Neuronal stem cell (in vitro differentiated cells): Measurements from ENCODE around the gene GORAB.

Source experiments
- DNase-seq: peaks from one replicate; pipeline ENCODE4 v3.0.0-alpha.2; 2013; ENCODE audit warnings: low spot score
- H2AFZ ChIP-seq: one replicate; pipeline ENCODE4 v1.6.1; 2013; ENCODE audit warnings: mild to moderate bottlenecking, low read length, inconsistent platforms
- H2AK5ac ChIP-seq: 2 replicates; pipeline ENCODE4 v1.6.1; 2013; ENCODE audit warnings: low read depth, mild to moderate bottlenecking, inconsistent platforms, low read length, moderate library complexity, mixed read lengths
- H2BK120ac ChIP-seq: 2 replicates; pipeline ENCODE4 v1.6.1; 2013; ENCODE audit warnings: low read depth, mild to moderate bottlenecking, inconsistent platforms, low read length, moderate library complexity, mixed read lengths
- H2BK12ac ChIP-seq: one replicate; pipeline ENCODE4 v1.6.1; 2013; ENCODE audit warnings: low read length, inconsistent platforms
- H2BK15ac ChIP-seq: 2 replicates; pipeline ENCODE4 v1.6.1; 2013; ENCODE audit warnings: mild to moderate bottlenecking, low read length, inconsistent platforms, mixed read lengths
- H2BK5ac ChIP-seq: one replicate; pipeline ENCODE4 v1.6.1; 2013; ENCODE audit warnings: inconsistent platforms, mild to moderate bottlenecking, low read length, moderate library complexity
- H3K14ac ChIP-seq: one replicate; pipeline ENCODE4 v1.6.1; 2013; ENCODE audit warnings: low read length, inconsistent platforms
- H3K18ac ChIP-seq: 2 replicates; pipeline ENCODE4 v1.6.1; 2013; ENCODE audit warnings: low read length, inconsistent platforms
- H3K23ac ChIP-seq: 2 replicates; pipeline ENCODE4 v1.6.1; 2013; ENCODE audit warnings: low read depth, mild to moderate bottlenecking, mixed read lengths, low read length, inconsistent platforms; ENCODE audit not compliant: poor library complexity
- H3K27ac ChIP-seq: replicated peaks from 3 replicates; pipeline ENCODE4 v1.5.1; 2013; ENCODE audit warnings: low read length, inconsistent platforms
- H3K27me3 ChIP-seq, 3 experiments: 2 replicates each; pipeline ENCODE4 v1.6.1; 2013; ENCODE audit warnings: low read length in 3 of 3, mild to moderate bottlenecking in 2 of 3, inconsistent platforms in 1 of 3, low read depth in 1 of 3, mixed read lengths in 1 of 3, moderate library complexity in 1 of 3; ENCODE audit not compliant: control insufficient read depth in 3 of 3, insufficient read depth in 3 of 3
- H3K36me3 ChIP-seq, 2 donors: replicated peaks in 1 of 2; 2 replicates each; pipeline ENCODE4 v1.6.1; 2013; ENCODE audit warnings: low read length in 2 of 2; ENCODE audit not compliant: control insufficient read depth in 2 of 2, insufficient read depth in 2 of 2
- H3K4ac ChIP-seq: 2 replicates; pipeline ENCODE4 v1.6.1; 2013; ENCODE audit warnings: inconsistent platforms, mild to moderate bottlenecking, low read length, moderate library complexity
- H3K4me1 ChIP-seq, 2 donors: 1 replicate in 1 of 2; 2 replicates in 1 of 2; pipeline ENCODE4 v1.6.1; 2013; ENCODE audit warnings: low read length in 2 of 2, low read depth in 1 of 2; ENCODE audit not compliant: control insufficient read depth in 2 of 2, insufficient read depth in 1 of 2
- H3K4me2 ChIP-seq: one replicate; pipeline ENCODE4 v1.6.1; 2013; ENCODE audit warnings: mild to moderate bottlenecking, low read length, inconsistent platforms; ENCODE audit not compliant: insufficient read depth, poor library complexity, severe bottlenecking
- H3K4me3 ChIP-seq, 2 donors: 2 replicates each; pipeline ENCODE4 v1.5.1; 2013; ENCODE audit warnings: low read length in 2 of 2, mild to moderate bottlenecking in 2 of 2, inconsistent platforms in 1 of 2, moderate library complexity in 1 of 2
- H3K79me1 ChIP-seq: one replicate; pipeline ENCODE4 v1.6.1; 2013; ENCODE audit warnings: low read depth, mild to moderate bottlenecking, inconsistent platforms, low read length, moderate library complexity
- H3K9ac ChIP-seq: one replicate; pipeline ENCODE4 v1.6.1; 2013; ENCODE audit warnings: mild to moderate bottlenecking, low read depth, low read length, inconsistent platforms; ENCODE audit not compliant: poor library complexity
- H3K9me3 ChIP-seq, 2 donors: replicated peaks in 1 of 2; 2 replicates each; pipeline versions ENCODE3 to v1.6.1; 2013; ENCODE audit warnings: low read length in 2 of 2, mild to moderate bottlenecking in 2 of 2, inconsistent platforms in 1 of 2, low read depth in 1 of 2, mixed read lengths in 1 of 2, moderate library complexity in 1 of 2; ENCODE audit not compliant: control insufficient read depth in 2 of 2, insufficient read depth in 1 of 2
- H4K8ac ChIP-seq: one replicate; pipeline ENCODE4 v1.6.1; 2013; ENCODE audit warnings: low read depth, mild to moderate bottlenecking, inconsistent platforms, low read length, moderate library complexity
- H4K91ac ChIP-seq: one replicate; pipeline ENCODE4 v1.6.1; 2013; ENCODE audit warnings: low read length, low read depth, mild to moderate bottlenecking, inconsistent platforms; ENCODE audit not compliant: poor library complexity
- WGBS, 2 donors: extraction: QIAGEN DNeasy Blood & Tissue Kit; methylation state at CpG; one replicate each; pipeline ENCODE4 v1.1.7; 2013; ENCODE audit warnings: missing lambda C conversion rate in 2 of 2, mixed read lengths in 1 of 2; ENCODE audit not compliant: insufficient read length in 2 of 2, insufficient replicate concordance in 1 of 2; ENCODE audit errors: extremely low coverage in 2 of 2; 5-methylcytosine and 5-hydroxymethylcytosine counted together

The GORAB gene

DNA sequence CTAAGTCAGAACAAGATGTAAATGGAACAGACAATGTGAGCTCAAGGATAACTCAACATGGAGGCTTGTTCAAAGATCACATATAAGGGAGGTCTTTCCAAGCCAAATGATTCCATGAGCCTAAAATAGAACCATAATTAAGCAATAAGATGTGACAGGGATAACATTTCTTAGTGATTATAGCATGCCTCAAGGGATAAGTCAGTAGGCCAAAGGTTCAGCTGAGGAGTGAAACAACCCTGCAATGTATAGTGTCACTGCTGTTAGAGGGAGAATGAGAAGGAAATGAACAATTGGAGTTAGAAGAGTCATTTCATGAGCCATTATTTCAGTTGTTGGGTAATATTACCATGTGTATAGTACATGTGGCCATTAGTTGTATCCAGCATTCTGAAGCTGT lies 25.0 kb downstream of the GORAB start:
- Histone ChIP-seq H3K4ac (no peak overlapping the region), H3K4me3 (no peak overlapping the region), H3K23ac (no peak overlapping the region), H2BK12ac (no peak overlapping the region), H2BK15ac (no peak overlapping the region), H3K36me3 (peaks cover 4 to 24% of the 10 kb centered on the region in 2 donors), H3K9ac (no peak overlapping the region), H2AK5ac (no peak overlapping the region), H3K18ac (no peak overlapping the region), H3K14ac (no peak overlapping the region), H3K4me1 (no peaks in the 10 kb centered on the region), H3K27ac (no peak overlapping the region), H4K8ac (no peak overlapping the region), H3K9me3 (peaks cover 2 to 17% of the 10 kb centered on the region in 2 donors), H3K79me1 (no peaks in the 10 kb centered on the region), H2BK5ac (no peak overlapping the region), H3K27me3 (no peaks in the 10 kb centered on the region), H3K4me2 (no peak overlapping the region), H4K91ac (no peak overlapping the region), H2BK120ac (no peak overlapping the region), H2AFZ (no peak overlapping the region)
- DNase-seq, result no peak

DNA sequence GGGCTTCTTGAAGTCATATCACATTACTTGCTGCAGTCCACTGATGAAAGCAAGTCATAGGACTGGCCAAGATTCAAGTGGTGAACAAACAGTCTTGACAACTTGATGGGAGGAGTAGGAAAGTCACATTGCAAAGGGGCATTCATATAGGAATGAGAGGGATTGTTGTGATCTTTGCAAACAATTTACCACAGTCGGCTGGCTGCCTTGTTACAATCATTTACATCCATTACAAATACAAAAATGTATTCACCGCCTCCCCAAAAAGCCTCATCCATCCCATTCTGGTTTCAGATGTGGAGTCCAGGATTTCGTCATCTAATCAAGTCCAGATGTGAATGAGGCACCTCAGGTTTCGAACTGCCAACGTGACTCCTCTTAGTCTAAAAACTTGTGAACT lies 26.8 kb downstream of the GORAB start:
- no peak overlapping the region for H2BK120ac ChIP-seq
- no peak overlapping the region for H2AK5ac ChIP-seq
- H2BK5ac ChIP-seq, result no peak overlapping the region
- H3K4me2 ChIP-seq, result no peak overlapping the region
- no peaks in the 10 kb centered on the region for H3K27me3 ChIP-seq
- H3K18ac ChIP-seq, result no peak overlapping the region
- no peak overlapping the region for H3K4me3 ChIP-seq
- H2AFZ ChIP-seq, result no peak overlapping the region
- H3K36me3 ChIP-seq, result peaks cover 0 to 7% of the 10 kb centered on the region in 2 donors
- H3K9ac ChIP-seq, result no peak overlapping the region
- peaks cover 9 to 12% of the 10 kb centered on the region in 2 donors for H3K4me1 ChIP-seq
- peaks cover 2 to 17% of the 10 kb centered on the region in 2 donors for H3K9me3 ChIP-seq
- H3K27ac ChIP-seq, result no peak overlapping the region
- no CpG with 5 or more reads among the region's 5 CpGs for WGBS, 2 donors
- no peak overlapping the region for H3K14ac ChIP-seq
- no peak overlapping the region for H2BK12ac ChIP-seq
- no peak for DNase-seq
- H3K23ac ChIP-seq, result no peak overlapping the region
- no peak overlapping the region for H4K91ac ChIP-seq
- no peak overlapping the region for H2BK15ac ChIP-seq
- H4K8ac ChIP-seq, result no peak overlapping the region
- H3K79me1 ChIP-seq, result no peaks in the 10 kb centered on the region
- no peak overlapping the region for H3K4ac ChIP-seq

DNA sequence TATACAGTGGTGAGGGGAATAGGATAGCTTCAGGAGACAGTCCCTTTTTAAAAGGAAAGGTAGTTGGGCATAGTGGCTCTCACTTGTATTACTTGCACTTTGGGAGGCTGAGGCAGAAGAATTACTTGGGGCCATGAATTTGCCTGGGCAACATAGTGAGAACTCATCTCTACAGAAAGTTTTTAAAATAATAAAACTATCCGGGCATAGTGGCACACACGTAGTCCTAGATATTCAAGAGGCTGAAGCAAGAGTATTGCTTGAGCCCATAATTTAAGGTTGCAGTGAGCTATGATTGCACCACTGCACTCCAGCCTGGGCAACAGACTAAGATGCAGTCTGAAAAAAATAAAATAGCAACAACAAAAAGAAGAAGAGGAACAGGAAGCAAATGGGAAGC lies 27.2 kb downstream of the GORAB start:
- Histone ChIP-seq H2AK5ac (no peak overlapping the region), H3K4me1 (peaks cover 9 to 14% of the 10 kb centered on the region in 2 donors), H2AFZ (no peak overlapping the region)

DNA sequence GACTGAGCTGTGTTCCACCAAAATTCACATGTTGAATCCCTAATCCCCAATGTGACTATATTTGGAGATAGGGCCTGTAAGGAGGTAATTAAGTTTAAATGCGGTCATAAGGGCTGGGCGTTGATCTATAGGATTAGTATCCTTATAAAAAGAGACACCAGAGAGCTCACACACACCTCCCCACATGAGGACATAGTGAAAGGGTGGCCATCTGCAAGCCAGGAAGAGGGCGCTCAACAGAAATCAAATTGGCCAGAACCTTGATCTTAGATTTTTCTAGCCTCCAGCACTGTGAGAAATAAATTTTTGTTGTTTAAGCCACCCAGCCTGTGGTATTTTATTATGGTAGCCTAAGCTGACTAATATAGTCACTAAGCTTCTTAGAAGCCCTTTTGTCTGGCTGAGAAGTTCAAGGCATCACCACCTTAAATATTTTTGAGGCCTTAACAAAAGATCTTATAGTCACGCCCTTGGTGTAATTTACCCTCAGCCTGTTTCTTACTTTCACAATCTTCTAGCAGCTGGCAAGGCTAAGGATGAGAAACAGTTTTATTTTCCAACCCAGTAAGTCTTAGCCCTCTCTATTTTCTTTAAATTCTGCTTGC lies 28.8 kb downstream of the GORAB start:
- H2BK5ac ChIP-seq, result no peak overlapping the region

More for the DNA sequence above, 27.2 kb downstream of the GORAB start:
- Histone ChIP-seq H2BK120ac (no peak overlapping the region), H3K9me3 (peaks cover 2 to 17% of the 10 kb centered on the region in 2 donors), H2BK15ac (no peak overlapping the region), H3K18ac (no peak overlapping the region), H3K79me1 (no peaks in the 10 kb centered on the region), H2BK5ac (no peak overlapping the region), H3K36me3 (peaks cover 0 to 6% of the 10 kb centered on the region in 2 donors), H3K27me3 (no peaks in the 10 kb centered on the region), H3K27ac (no peak overlapping the region), H4K8ac (no peak overlapping the region), H3K4ac (no peak overlapping the region), H3K4me3 (no peak overlapping the region), H3K14ac (no peak overlapping the region), H3K23ac (no peak overlapping the region), H2BK12ac (no peak overlapping the region), H3K9ac (no peak overlapping the region), H3K4me2 (no peak overlapping the region), H4K91ac (no peak overlapping the region)
- no peak for DNase-seq
- no CpG with 5 or more reads among the region's 2 CpGs for WGBS, 2 donors

More for the DNA sequence above, 28.8 kb downstream of the GORAB start:
- no peak overlapping the region for H3K4me3 ChIP-seq
- no peak overlapping the region for H2BK12ac ChIP-seq
- no peaks in the 10 kb centered on the region for H3K36me3 ChIP-seq
- H3K4me2 ChIP-seq, result no peak overlapping the region
- H3K27ac ChIP-seq, result no peak overlapping the region
- peaks cover 9 to 14% of the 10 kb centered on the region in 2 donors for H3K4me1 ChIP-seq
- no peaks in the 10 kb centered on the region for H3K27me3 ChIP-seq
- no peak overlapping the region for H2BK120ac ChIP-seq
- H2AFZ ChIP-seq, result no peak overlapping the region
- no peak overlapping the region for H3K14ac ChIP-seq
- H2BK15ac ChIP-seq, result no peak overlapping the region
- peaks cover 2 to 17% of the 10 kb centered on the region in 2 donors for H3K9me3 ChIP-seq
- no peak overlapping the region for H3K4ac ChIP-seq
- H2AK5ac ChIP-seq, result no peak overlapping the region
- no peak overlapping the region for H4K91ac ChIP-seq
- H3K79me1 ChIP-seq, result no peaks in the 10 kb centered on the region
- no peak overlapping the region for H3K9ac ChIP-seq
- WGBS, 2 donors, result no CpG with 5 or more reads among the region's 4 CpGs
- H4K8ac ChIP-seq, result no peak overlapping the region
- no peak for DNase-seq
- H3K23ac ChIP-seq, result no peak overlapping the region
- H3K18ac ChIP-seq, result no peak overlapping the region
